Hematopoietic multipotent progenitor cell treated with erythropoietin and hydrocortisone succinate and interleukin-3 and kit ligand, for 17 days (in vitro differentiated cells): ENCODE results near the gene CHPF2.

ENCODE experiments used
- DNase-seq: peaks from one replicate; pipeline ENCODE4 v3.0.0-alpha.2; 2015; ENCODE audit warnings: low spot score

The CHPF2 gene, protein sequence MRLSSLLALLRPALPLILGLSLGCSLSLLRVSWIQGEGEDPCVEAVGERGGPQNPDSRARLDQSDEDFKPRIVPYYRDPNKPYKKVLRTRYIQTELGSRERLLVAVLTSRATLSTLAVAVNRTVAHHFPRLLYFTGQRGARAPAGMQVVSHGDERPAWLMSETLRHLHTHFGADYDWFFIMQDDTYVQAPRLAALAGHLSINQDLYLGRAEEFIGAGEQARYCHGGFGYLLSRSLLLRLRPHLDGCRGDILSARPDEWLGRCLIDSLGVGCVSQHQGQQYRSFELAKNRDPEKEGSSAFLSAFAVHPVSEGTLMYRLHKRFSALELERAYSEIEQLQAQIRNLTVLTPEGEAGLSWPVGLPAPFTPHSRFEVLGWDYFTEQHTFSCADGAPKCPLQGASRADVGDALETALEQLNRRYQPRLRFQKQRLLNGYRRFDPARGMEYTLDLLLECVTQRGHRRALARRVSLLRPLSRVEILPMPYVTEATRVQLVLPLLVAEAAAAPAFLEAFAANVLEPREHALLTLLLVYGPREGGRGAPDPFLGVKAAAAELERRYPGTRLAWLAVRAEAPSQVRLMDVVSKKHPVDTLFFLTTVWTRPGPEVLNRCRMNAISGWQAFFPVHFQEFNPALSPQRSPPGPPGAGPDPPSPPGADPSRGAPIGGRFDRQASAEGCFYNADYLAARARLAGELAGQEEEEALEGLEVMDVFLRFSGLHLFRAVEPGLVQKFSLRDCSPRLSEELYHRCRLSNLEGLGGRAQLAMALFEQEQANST

DNA sequence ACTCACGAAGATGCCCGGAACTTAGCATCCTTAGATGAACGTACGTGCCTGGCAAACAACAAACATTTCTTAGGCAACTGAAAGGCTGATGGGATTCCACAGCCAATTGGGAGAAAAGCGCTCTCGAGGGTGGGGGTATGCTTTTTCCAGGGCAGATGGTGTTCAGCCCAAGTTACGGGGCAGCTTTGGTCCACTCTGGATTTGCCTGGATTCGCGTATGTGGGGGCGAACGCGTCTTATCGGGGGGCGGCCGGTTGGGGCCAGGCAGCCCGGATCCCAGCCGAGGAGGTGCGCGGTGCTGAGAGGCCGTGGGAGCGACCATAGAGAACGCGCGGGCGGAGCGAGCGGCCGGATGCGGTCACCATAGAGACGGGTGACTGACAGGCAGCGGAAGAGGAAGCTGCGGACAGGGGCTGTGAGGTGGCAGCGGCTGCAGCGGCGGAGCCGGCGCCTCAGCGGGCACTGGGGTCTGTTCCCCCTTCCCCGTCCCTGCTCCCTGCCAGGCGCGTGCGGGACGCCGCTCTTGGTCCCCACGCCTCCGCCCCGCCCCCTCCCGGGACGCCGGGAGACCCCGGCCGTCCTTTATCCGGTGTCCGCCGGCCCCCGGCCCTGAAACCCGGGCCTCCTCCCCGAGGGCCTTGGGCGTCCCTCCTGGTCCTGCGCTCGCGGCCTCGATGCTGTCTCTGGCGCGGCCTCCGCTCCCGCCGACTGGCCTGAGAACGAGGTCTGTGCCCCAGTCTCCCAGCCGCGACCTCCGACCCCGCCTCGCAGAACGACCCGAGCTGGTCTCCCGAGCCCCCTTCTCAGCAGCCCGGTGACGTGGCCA, at the start of gene CHPF2:
CHPF2 (plus strand) TSS at position 393 of the 826 bp plus-strand sequence. CDS start 1,529 bp downstream, outside the sequence.
- DNase-seq: peak; percentile 88

DNA sequence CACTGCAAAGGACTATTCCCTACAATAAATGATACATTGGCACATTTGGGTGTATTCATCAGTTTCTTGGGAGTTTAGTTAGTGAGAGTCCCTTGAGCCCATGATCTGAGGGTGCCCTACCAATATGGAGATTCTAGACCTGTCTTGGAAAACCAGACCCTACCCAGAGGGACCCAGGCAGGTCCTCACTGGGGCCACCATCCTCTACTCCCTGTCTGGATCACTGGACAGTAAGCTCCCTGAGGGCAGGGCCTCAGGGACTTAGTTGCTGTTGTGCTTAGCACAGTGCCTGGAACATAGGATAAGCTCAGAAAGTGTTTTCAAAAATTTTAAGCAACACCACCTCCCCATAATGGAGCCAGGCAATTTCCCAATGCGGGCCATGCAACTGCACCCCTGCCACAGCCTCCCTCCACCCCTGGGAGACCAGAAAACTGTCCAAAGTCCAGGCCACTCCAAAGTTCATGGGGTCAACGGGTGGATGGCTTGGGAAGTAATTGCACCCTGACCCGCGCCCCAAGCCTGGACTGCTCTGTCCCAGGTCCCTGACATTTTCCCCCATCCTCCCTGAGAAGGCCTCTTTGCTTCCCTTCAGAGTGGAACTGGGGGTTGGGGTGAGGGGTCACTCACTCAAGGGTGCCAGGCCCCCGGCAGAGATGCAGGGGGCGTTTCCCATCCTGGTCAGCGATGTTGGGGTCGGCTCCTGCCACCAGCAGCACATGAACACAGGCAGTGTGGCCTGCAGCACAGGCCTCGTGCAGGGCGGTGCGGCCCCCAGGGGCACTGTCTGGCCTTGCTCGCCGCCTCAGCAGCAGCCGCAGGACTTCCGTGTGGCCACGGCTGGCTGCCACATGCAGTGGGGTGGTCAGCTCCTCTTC, 46.3 kb upstream of the CHPF2 start:
- DNase-seq: no peak

DNA sequence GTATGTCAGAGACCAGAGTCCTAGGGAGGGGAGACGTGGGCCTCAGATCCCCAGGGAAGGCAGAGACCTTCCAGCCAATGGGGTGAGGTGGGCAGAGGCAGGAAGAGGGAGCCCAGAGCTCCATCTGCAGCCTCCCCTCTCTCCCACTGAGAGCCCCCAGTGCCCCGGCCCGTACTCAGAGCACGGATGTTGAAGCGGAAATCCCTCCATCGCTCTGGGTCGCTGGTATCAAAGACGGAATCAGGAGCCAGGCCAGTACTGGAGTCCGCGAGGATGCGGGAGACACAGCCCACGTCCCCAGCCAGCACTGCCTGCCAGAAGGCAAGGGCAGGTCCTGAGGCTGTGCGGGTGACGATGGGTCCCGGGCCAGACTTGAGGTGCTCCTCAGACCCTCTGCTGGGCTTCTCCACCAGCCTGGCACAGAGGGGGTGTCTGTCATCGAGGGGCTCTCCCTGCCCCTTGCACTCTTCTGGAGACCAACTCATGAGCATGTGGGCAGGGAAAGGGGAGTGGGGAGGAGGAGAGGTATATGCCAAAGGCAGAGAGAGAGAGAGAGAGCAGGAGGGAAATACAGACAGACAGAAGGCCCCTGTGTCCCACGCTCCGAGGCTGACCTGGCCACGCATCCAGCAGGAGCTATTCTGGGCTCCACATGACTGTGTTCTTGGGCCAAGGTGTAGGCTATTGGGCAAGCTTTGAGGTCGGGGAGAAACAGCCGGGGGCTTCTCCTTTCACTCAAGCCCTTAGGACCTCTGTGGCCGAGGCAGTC, 45.5 kb upstream of the CHPF2 start, which contains the start of gene ASB10:
ASB10 (minus strand) TSS at position 611 of the 769 bp plus-strand sequence; CDS start at position 491, 120 bp downstream.
- DNase-seq: no peak

DNA sequence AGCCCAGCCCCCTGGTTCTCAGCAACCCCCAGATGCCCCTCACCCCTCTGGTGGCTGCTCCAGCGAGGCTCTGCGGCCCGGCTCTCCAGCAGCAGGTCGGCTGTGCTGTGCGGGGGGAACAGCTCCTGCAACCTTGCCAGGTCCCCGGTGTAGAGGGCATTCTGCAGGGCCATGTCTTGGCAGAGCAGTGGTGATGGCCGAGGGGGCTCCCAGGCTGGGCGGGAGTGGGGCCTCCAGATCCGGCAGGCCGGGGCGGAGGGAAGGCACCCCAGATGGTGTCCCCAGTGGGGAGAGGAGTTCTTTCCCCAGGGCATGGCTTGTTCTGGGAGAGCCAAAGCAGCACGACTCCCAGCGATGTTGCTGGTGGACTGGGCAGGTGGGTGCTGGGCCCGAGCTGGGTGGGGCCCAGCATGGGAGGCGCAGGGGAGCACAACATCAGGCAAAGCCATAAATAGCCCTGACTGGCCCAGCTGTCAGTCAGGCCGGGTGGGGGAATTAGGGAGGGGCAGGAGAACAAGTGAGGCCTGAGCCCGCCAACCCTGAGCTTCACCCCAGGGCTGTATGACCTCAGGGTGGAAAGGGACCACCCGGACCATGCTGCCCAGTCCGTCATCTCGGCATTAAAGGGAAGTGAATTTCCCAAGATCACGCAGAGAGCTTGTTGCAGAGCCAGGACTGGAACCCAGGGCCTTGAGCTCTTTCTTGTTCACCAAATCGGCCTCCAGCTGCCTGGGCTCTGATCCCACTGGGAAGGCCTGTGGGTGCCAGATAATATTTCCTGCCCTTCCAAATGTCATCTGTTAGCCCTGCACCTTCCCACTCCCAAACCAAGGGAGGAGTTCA, 44.7 kb upstream of the CHPF2 start:
- DNase-seq: no peak

DNA sequence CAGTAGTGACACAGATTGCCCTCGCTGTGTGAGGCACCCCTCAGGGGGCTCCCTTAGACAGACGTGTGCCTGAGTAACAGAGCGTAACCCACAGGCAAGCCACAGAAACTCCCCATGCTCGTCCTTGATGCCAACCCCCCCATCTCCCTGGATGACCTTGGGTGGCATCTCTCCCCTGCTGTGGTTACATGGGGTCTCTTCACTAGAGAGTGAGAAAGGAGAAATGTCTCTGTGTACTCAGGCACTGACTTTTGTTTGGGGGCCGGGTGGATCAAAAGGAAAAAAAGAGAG, 44.1 kb upstream of the CHPF2 start:
- no peak for DNase-seq

DNA sequence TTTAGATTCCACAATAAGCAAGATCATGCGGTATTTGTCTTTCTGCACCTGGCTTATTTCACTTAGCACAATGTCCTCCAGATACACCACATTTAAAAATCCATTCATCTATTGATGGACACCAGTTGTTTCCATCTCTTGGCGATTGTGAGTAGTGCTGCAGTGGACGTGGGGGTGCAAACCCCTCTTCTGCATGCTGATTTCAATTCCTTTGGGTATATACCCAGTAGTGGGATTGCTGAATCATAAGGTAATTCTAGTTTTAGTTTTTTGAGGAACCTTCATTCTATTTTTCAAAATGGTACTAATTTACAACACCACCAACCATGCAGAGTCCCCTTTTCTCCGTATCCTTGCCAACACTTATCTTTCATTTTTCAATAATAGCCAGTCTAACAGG, 43.2 kb upstream of the CHPF2 start:
- no peak for DNase-seq

DNA sequence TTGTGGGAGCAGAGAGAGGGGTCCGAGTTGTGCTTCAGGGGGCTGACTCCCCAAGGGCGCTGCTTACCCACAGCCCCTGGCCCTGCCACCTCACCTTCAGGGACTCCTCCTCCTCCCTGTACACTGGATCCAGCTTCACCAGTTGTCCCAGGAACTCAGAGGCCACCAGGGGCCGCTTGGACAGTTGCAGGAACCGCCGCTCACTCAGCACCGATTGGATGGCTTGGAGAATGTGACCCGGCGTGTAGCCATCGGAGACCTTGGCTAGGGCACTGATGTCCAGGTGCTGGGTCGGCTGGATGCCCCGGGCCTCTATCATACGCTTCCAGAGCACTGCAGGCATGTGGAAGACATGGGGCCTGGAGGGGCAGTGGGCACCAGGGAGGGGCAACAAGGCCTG, 40.7 kb upstream of the CHPF2 start:
- DNase-seq: no peak

DNA sequence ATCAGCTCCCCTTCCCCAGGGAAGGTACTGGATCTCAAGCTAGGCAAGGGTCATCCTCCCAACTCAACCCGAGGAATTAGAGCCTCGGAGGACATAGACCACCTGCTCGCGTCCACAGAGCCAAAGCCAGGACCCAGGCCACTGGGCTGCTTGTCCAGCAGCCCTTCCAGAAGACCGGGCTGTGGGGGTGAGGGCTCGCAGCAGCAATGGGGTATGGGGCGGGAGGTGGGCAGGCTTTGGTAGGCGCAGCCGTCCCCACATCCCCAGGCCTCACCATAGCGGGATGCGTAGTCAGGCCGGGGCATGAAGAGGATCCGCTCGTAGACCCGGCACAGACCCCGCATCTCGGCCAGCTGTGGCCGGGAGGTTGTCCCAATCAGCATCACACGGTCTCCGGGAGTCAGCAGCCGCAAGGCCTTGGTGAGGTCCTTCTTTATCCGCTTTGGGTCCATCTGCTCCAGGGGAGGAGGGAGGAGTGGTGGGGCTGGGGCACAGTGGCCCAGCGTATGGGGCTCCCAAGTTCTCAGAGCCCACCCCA, 40.2 kb upstream of the CHPF2 start:
- no peak for DNase-seq

DNA sequence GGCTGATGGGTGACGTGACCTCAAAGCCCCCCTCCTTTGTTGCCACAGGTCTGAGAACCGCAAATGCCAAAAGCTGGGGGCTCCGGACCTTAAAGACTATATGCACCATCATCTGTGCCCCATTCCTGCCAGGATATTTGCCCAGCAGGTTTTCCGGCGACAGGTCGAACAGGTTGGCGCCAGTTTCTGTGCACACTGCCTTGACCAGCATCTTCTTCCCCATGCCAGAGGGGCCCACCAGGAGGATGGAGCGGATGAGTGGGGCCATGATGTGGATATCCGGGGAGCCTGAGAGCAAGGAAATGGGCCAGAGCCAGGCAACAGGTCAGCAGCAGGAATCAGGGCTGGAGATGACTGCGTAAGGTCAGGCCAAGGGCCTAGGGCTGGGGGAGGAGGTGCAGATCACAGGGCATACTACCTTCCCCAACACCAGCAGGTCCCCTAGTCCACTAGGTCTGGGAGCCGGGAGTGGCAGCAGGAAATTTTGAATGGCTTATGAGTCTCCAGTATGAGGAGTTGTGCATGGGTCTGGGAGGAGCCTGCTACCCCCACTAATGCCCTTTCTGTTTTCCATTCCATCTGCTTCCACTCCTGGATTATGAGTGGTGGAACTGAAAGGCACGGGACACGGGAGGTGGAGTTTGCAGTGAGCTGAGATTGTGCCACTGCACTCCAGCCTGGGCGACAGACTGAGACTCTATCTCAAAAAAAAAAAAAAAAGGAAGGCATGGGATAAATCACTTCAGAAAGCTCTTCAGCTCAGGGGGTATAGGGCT, 38.9 kb upstream of the CHPF2 start:
- DNase-seq: no peak

DNA sequence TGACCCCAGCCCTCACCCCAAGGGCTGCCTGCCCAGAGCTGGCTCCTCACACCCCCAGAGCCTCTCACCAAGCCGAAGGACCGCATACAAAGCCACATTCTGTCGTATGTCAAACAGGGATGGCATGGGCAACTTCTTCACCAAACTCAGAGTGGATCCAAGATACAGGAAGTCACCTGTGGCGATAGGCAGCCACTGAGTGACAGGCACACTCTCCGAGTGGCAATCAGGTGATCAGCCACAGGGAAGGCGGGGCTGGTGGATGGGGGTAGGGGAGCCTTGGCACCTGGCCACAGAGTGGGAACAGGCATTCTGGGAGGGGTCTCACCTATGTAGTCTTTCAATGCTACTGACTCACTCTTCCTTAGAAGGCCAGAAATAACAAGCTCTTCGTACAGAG, 38.1 kb upstream of the CHPF2 start:
- DNase-seq: no peak

DNA sequence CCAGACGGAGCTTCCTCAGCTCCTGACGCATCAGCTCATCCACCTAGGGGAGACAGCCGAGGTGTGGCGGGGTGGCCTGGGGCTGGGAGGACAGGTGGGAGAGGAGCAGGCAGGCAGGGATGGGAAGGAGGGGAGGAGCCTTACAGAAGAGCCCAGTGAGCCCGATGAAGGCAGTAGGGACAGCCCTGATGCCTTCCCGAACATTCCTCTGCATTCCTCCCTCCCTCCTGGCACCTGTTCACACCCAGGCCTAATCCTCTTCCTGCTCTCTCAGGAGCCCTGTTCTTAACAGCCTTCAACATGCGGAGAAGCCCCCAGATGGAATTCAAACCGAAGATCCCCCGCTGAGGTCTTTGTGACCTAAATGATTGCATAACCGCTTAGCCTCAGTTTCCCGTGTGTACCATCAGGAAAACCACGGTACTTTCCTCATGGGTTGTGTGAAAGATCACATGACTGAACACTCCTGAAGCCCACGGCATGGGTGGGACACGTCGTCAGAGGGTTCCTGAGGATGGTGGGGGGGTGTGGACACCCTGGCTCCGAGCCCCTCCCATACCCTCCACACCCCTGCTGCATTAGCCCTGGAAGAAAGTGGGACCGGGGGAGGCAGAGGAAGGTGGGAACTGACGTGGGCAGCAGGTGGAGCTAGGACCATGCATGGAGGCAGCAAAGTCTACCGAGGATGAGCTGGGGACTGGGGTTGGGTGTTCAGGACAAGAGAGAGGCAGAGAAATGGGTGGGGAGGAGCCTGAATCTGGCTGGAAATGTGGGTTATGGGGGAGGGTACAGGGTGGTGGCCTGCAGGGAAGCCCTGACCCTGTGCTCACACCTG, 36.5 kb upstream of the CHPF2 start:
- no peak for DNase-seq

DNA sequence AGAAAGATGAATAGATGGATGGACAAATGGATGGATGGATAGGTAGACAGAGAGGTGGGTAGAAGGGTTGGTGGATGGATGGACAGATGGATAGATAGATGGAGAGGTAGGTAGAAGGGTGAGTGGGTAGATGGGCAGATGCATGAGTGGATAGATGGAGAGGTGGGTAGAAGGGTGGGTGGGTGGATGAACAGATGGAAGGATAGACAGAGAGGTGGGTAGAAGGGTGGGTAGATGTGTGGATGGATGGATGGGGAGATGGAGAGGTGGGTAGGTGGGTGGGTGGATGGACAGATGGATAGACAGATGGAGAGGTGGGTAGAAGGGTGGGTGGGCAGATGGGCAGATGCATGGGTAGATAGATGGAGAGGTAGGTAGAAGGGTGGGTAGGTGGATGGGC, 34.4 kb upstream of the CHPF2 start:
- no peak for DNase-seq

DNA sequence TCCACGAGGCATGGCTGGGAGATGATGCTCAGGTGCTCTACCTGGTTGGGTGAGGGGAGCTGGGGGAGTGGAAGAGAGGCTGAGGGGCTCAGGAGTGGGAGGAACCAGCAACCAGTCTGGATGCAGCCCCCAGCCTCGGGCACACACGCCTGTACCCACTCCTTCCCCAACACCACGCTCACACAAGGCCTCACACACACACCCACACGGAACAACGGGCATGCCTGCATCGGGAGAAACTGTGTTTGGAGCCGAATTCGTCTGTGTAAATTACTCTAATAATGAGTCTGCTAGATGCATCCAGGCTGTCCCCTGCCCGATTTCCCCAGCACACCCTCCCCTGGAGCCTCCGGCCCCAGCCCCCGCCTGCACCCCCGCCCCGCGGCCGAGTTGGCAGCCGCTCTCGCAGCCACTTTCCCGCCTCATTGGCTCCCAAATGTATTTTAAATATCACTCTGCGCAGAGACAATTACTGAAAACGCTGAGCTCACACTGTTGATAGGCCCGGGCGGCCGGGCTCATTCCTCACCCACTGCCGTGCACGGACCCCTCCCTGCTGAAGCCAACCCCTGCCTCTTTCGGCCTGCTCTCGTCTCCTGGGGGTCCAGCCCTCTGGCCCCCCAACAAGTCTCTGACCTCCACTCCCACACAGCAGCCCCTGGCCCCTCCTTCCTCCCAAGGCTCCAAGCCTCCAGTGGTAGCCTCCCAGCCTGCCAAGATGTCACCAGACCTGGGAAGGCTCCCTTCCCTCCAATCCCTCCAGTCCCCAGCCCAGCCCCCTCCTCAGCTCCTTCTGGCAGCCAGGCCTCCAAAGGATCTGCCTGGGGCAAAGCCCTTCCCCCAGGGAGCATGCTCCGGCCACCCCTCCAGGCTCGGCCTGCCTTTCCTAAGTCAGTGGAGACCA, 33.1 kb upstream of the CHPF2 start:
- no peak for DNase-seq

DNA sequence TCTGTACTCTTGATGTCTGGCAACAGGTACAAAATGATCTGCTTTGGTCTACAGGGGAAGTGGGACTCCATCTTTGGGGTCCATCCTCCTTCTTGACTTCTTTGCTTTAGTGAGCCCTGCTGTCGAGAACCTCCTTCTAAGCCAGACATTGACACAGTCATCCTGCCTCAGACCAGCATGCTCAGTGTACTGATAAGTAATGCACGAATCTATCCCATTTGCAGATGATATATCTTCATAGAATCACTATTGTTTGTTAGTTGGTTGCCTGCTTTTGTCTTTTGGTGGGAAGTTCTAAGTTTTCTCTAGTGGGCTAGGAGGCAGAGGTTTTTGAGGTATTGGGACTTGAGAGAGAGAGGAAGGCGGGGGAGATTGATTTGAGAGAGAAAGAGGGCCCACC, 30.9 kb upstream of the CHPF2 start:
- no peak for DNase-seq

DNA sequence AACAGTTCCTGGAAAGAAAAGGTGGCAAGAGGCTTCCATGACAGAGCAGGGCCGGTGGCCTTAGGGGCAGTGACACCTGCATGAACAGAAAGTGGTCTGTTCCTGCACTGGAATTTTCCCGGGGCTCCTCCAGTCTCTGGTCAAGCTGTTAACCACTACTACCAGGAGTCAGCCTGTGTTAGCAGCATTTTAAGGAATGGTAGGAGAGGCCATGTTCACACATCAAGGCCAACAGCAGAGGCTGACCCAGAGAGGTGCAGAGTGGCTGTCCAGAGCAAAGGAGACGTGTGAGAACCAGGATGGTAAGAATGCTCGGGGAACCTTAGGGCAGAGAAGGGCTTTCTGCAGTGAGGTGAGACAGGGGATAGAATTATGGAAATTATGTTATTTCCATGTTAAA, 30.5 kb upstream of the CHPF2 start:
- DNase-seq: no peak

DNA sequence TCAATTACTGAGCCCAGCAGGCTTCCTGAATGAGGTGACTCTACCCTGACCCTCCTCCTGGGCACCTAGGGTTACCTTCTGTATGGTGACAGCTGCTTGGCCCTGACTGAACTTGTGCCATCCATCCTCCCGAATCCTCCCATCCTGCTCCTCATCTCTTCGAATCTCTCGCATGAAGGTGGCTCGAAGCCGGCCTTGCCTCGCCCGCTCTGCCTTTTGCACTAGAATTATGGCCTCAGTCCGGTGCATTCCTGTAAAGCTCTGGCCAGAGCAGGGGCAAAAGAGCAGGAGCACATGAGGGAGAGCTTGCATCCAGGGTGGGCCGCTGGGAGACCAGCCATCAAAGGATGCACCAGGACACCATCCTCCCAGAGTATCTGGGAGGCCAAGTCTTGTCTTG, 29.4 kb upstream of the CHPF2 start:
- DNase-seq: no peak
